HepG2 (cell line): ENCODE results near the gene FGF21. TPM values are rescaled to one million over a fixed set of nuclear protein-coding genes. Genes with fewer than 3 reads are reported as not detected.
A peak's percentile ranks its signal among the peaks of the same experiment; 100 is the strongest.

ENCODE experiments used
- DNMT1 ChIP-seq: sonication (generic); formaldehyde crosslinking; IDR thresholded peaks from 2 replicates; pipeline ENCODE4 v1.5.1; 2020; ENCODE audit warnings: mild to moderate bottlenecking, missing genetic modification reagents
- KDM6A ChIP-seq: IDR thresholded peaks from 2 replicates; pipeline ENCODE4 v1.6.1; 2016; ENCODE audit warnings: low read depth
- MIER2 ChIP-seq: IDR thresholded peaks from 2 replicates; pipeline ENCODE4 v1.6.1; 2016; ENCODE audit warnings: missing biosample characterization, missing genetic modification reagents
- NKX3-1 ChIP-seq: sonication (generic); formaldehyde crosslinking; IDR thresholded peaks from 2 replicates; pipeline ENCODE4 v1.5.0; 2020; ENCODE audit warnings: missing genetic modification reagents
- PHB2 ChIP-seq: fragments of 450-650 bp; IDR thresholded peaks from 2 replicates; pipeline ENCODE4 v1.6.1; 2018; ENCODE audit not compliant: partially characterized antibody
- PHF5A ChIP-seq: IDR thresholded peaks from one replicate; pipeline ENCODE4 v1.6.1; 2018; ENCODE audit warnings: low read depth, missing genetic modification reagents; ENCODE audit not compliant: unreplicated experiment
- REXO4 ChIP-seq: sonication (generic); formaldehyde crosslinking; IDR thresholded peaks from 2 replicates; pipeline ENCODE4 v1.8.0; 2022; ENCODE audit warnings: missing genetic modification reagents, mild to moderate bottlenecking, borderline replicate concordance
- SMC3 ChIP-seq: IDR thresholded peaks from 2 replicates; pipeline ENCODE4 v1.6.1; 2011; ENCODE audit warnings: low read length, improper control_type of control experiment
- SSRP1 ChIP-seq: IDR thresholded peaks from 2 replicates; pipeline ENCODE4 v1.6.1; 2016; ENCODE audit warnings: control low read depth
- ZNF367 ChIP-seq: sonication (generic); formaldehyde crosslinking; IDR thresholded peaks from 2 replicates; pipeline ENCODE4 v1.4.0; 2020; ENCODE audit warnings: missing genetic modification reagents, borderline replicate concordance
- ZNF747 ChIP-seq: sonication (generic); formaldehyde crosslinking; IDR thresholded peaks from 2 replicates; pipeline ENCODE4 v1.8.1; 2023; ENCODE audit warnings: missing genetic modification reagents, mild to moderate bottlenecking, borderline replicate concordance
- ZNF788 ChIP-seq: sonication (generic); formaldehyde crosslinking; IDR thresholded peaks from 2 replicates; pipeline ENCODE4 v1.5.0; 2020; ENCODE audit warnings: mild to moderate bottlenecking, missing genetic modification reagents, borderline replicate concordance
- polyA plus RNA-seq, 8 experiments: library from polyadenylated mRNA; depleted of rRNA in 3 of 8; stranded (reverse) in 7 of 8; unstranded in 1 of 8; fragments of >200 nt; fragmentation: Illumina TruSeq in 4 of 8; extraction: Trizol in 4 of 8; gene quantifications; 2 replicates each; pipeline versions ENCODE4 v1.2.1 to v1.2.3, GENCODE V29; 2011 to 2016; ENCODE audit warnings: low read depth in 4 of 8, missing spikeins in 1 of 8, mixed read lengths in 1 of 8; ENCODE audit not compliant: insufficient read depth in 1 of 8
- total RNA-seq, 5 experiments: library from RNA; depleted of rRNA; stranded (reverse); fragments of >200 nt; fragmentation: Illumina TruSeq; extraction: Trizol; gene quantifications; 2 replicates each; pipeline ENCODE4 v1.2.3, GENCODE V29; 2016; ENCODE audit warnings: low read depth in 1 of 5
- TF ChIP-seq, protein P1 (sequence below): sonication (generic); formaldehyde crosslinking; IDR thresholded peaks from 2 replicates; pipeline ENCODE4 v1.4.0; 2020; ENCODE audit warnings: missing genetic modification reagents
- TF ChIP-seq, protein P2 (sequence below): sonication (generic); formaldehyde crosslinking; IDR thresholded peaks from 2 replicates; pipeline ENCODE4 v1.4.0; 2020; ENCODE audit warnings: missing genetic modification reagents
- TF ChIP-seq, protein P3 (sequence below): sonication (generic); formaldehyde crosslinking; IDR thresholded peaks from 2 replicates; pipeline ENCODE4 v1.4.0; 2020; ENCODE audit warnings: mild to moderate bottlenecking, missing genetic modification reagents
- TF ChIP-seq, protein P4 (sequence below): sonication (generic); IDR thresholded peaks from 2 replicates; pipeline ENCODE4 v1.6.1; 2016; ENCODE audit warnings: low read depth, borderline replicate concordance
- TF ChIP-seq, protein P5 (sequence below): sonication (generic); formaldehyde crosslinking; IDR thresholded peaks from 2 replicates; pipeline ENCODE4 v1.5.0; 2020; ENCODE audit warnings: mild to moderate bottlenecking, missing genetic modification reagents
- TF ChIP-seq, protein P6 (sequence below): IDR thresholded peaks from 2 replicates; pipeline ENCODE4 v1.6.1; 2016; ENCODE audit warnings: low read depth, borderline replicate concordance
- TF ChIP-seq, protein P7 (sequence below): sonication (generic); formaldehyde crosslinking; IDR thresholded peaks from 2 replicates; pipeline ENCODE4 v1.5.1; 2020; ENCODE audit warnings: missing genetic modification reagents, mild to moderate bottlenecking, borderline replicate concordance

FGF21 gene
- total and polyA plus RNA-seq, 2 of the 13 experiments (the other 11 are each of a cell fraction or from before 2014, with no cell fraction given) = 0.17 TPM; not detected in 1

DNA sequence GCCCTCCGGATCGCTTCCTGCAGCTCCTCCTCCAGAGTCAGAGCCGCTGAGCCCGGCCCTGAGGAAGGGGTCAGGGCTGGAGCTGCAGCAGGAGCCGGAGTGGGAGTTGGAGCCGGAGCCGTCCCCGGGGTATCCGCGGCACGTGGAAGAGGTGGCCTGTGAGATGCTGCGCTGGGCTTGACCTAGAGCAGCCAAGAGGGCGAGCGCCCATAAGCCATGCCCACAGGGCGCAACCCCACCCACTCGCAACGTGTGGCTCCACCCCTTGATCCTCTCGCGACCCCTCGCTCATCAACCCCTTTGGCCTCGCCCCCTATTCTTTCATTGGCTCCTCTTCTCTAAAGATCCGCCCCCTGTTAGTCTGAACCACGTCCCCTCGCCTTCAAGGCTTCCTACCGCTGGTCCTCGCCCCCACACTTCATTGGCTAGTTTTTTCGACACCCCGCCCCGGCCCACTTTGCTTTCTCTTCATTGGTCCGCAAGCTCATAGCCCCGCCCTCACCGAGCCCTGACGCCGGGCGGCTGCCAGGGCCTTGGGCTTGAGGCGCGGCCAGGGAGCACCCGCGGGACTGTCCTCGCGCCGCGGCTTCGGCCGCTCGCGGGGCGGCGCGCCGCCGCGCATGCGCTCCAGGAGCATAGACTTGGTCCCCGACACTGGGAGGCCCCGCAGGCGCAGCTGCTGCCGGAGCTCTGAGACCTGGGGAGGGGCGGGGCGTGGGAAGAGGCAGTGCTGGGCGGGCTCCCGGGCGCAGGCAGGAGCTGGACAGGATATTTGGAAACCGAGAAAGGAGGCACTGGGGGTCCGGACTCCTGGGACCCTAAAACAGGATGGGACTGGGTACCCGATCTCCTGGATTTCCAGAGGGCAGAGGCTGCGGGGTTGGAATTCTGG, 41.2 kb upstream of the FGF21 start (continued):
- TF ChIP-seq, protein P1, sequence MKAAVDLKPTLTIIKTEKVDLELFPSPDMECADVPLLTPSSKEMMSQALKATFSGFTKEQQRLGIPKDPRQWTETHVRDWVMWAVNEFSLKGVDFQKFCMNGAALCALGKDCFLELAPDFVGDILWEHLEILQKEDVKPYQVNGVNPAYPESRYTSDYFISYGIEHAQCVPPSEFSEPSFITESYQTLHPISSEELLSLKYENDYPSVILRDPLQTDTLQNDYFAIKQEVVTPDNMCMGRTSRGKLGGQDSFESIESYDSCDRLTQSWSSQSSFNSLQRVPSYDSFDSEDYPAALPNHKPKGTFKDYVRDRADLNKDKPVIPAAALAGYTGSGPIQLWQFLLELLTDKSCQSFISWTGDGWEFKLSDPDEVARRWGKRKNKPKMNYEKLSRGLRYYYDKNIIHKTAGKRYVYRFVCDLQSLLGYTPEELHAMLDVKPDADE = no peak
- TF ChIP-seq, protein P2, sequence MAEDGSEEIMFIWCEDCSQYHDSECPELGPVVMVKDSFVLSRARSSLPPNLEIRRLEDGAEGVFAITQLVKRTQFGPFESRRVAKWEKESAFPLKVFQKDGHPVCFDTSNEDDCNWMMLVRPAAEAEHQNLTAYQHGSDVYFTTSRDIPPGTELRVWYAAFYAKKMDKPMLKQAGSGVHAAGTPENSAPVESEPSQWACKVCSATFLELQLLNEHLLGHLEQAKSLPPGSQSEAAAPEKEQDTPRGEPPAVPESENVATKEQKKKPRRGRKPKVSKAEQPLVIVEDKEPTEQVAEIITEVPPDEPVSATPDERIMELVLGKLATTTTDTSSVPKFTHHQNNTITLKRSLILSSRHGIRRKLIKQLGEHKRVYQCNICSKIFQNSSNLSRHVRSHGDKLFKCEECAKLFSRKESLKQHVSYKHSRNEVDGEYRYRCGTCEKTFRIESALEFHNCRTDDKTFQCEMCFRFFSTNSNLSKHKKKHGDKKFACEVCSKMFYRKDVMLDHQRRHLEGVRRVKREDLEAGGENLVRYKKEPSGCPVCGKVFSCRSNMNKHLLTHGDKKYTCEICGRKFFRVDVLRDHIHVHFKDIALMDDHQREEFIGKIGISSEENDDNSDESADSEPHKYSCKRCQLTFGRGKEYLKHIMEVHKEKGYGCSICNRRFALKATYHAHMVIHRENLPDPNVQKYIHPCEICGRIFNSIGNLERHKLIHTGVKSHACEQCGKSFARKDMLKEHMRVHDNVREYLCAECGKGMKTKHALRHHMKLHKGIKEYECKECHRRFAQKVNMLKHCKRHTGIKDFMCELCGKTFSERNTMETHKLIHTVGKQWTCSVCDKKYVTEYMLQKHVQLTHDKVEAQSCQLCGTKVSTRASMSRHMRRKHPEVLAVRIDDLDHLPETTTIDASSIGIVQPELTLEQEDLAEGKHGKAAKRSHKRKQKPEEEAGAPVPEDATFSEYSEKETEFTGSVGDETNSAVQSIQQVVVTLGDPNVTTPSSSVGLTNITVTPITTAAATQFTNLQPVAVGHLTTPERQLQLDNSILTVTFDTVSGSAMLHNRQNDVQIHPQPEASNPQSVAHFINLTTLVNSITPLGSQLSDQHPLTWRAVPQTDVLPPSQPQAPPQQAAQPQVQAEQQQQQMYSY = peak; percentile 72; the same call in 1 of the 2 replicates
- TF ChIP-seq ZNF788 (0 out of 2 replicates have a peak, but pooled peaks have one; percentile 29), DNMT1 (CRISPR knock-in tag) (no peak), SSRP1 (no peak), PHF5A (CRISPR knock-in tag) (no peak), NKX3-1 (no peak), KDM6A (no peak), MIER2 (CRISPR knock-in tag) (no peak), PHB2 (no peak), ZNF367 (CRISPR knock-in tag) (no peak), REXO4 (CRISPR knock-in tag) (no peak), SMC3 (no peak), ZNF747 (CRISPR knock-in tag) (peak; percentile 47; the same call in 1 of the 2 replicates)
- TF ChIP-seq, protein P3, sequence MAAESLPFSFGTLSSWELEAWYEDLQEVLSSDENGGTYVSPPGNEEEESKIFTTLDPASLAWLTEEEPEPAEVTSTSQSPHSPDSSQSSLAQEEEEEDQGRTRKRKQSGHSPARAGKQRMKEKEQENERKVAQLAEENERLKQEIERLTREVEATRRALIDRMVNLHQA (CRISPR knock-in tag) = no peak
- TF ChIP-seq, protein P4, sequence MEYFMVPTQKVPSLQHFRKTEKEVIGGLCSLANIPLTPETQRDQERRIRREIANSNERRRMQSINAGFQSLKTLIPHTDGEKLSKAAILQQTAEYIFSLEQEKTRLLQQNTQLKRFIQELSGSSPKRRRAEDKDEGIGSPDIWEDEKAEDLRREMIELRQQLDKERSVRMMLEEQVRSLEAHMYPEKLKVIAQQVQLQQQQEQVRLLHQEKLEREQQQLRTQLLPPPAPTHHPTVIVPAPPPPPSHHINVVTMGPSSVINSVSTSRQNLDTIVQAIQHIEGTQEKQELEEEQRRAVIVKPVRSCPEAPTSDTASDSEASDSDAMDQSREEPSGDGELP = no peak
- TF ChIP-seq, protein P5, sequence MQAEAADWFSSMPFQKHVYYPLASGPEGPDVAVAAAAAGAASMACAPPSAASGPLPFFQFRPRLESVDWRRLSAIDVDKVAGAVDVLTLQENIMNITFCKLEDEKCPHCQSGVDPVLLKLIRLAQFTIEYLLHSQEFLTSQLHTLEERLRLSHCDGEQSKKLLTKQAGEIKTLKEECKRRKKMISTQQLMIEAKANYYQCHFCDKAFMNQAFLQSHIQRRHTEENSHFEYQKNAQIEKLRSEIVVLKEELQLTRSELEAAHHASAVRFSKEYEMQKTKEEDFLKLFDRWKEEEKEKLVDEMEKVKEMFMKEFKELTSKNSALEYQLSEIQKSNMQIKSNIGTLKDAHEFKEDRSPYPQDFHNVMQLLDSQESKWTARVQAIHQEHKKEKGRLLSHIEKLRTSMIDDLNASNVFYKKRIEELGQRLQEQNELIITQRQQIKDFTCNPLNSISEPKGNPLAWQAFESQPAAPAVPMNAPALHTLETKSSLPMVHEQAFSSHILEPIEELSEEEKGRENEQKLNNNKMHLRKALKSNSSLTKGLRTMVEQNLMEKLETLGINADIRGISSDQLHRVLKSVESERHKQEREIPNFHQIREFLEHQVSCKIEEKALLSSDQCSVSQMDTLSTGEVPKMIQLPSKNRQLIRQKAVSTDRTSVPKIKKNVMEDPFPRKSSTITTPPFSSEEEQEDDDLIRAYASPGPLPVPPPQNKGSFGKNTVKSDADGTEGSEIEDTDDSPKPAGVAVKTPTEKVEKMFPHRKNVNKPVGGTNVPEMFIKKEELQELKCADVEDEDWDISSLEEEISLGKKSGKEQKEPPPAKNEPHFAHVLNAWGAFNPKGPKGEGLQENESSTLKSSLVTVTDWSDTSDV = no peak
- TF ChIP-seq, protein P6, sequence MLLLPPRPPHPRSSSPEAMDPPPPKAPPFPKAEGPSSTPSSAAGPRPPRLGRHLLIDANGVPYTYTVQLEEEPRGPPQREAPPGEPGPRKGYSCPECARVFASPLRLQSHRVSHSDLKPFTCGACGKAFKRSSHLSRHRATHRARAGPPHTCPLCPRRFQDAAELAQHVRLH (CRISPR knock-in tag) = no peak
- TF ChIP-seq, protein P7, sequence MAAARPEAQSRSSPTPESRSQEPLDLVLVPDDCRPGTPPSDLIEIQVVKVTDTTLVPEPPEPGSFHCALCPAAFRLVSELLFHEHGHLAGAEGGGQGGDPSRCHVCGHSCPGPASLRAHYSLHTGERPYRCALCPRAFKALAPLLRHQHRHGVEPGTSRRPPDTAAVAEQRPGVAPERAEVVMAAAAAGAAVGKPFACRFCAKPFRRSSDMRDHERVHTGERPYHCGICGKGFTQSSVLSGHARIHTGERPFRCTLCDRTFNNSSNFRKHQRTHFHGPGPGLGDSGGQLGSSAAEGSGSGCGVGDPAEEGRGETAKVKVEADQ = 0 out of 2 replicates have a peak, but pooled peaks have one; percentile 51
